ENCODE results near the gene LYZ.

LYZ gene

DNA sequence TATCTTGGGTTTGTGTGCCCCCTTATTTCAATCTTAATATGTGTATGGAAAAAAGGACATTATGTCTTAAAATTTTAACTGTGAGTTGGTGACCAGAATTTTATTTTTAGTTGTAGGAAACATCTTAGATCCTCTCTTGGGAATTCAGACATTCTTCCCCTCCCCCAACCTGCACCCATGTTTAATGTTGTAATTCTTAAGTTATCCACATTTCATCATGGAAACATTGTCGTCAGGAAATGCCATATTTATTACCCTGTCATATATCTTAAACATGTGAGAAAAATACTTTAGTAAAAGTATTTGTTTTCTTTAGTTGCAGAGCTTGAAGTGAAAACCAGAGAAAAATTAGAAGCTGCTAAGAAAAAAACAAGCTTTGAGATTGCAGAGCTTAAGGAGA lies 41.6 kb downstream of the LYZ start:
- DNase-seq: no peak

DNA sequence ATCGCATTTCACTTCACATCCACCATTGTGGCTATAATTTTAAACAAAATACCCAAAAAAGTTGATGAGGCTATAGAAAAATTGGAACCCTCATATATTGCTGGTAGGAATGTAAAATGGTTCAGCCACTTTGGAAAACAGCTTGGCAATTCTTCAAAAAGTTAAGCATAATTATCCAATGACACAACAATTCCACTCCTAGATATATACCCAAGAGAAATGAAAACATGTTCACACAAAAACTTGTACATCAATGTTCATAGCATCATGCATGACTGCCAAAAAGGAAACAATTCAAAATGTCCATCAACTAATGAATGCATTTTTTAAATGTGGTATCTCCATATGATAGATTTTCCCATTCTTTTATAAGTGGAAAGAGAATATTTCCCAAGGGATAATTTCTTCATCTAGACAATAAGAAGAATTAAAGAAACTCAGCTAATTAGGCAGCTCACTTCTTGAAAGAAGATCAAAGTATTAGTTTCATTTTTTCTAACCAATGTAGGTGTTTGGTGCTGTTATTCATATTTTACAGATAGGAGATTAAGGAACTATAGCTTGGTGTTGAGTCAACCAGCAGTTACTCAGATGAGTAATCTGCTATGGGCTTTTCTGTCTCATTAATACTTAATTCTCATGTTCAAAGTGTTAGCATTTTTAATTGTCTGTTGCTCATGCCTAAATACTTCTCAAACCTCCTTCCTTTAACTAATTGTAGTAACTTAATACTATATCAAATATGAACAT lies 44.2 kb downstream of the LYZ start:
- no peak for DNase-seq

DNA sequence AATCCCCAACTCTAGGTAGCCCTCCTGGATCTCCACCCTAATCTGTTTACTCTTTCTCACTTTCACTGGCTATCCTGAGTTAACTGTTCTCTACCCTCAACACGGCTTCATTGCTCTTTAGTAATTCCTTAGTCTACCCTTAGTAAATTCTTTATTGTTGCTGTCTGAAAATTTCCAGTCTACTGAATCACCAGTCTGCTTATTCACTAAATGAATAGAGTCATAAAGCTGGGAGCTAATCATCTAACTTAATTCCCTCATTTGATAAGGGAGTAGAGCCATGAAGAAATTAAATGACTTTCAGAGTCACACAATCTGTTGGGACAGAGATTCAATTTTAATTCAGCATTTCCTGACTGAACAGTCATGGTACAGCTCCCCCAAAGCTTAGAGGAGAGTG lies 47.9 kb downstream of the LYZ start:
- no peak for DNase-seq

DNA sequence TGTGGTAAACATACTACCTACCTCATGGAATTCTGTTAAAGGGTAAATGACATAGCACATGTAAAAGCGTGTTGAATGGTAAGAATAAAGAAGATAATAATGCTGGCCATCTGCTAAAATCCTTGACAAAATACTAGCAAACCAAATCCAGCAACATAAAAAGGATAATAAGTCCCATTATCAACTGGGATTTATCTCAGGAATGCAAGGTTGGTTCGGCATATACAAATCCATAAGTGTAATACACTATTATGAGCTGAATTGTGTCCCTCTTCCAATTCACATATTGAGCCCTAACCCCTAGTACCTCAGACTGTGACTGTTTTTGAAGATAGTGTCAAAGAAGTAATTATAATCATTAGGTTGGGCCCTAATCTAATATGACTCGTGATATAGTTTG lies 48.8 kb downstream of the LYZ start:
- no peak for DNase-seq

DNA sequence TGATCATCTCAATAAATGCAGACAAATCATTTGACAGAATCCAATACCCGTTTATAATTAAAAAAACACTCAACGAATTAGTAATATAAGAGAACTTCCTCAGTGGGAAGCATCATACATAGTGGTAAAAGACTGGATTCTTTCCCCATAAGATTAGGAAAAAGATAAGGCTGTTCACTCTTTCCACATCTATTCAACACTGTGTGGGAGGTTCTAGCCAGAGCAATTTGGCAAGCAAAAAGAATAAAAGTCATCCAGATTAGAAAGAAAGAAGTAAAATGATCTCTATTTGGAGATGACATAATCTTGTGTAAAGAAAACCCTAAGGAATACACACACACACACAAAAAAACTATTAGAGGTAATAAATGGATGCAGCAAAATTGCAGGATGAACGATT lies 49.8 kb downstream of the LYZ start:
- DNase-seq: no peak

DNA sequence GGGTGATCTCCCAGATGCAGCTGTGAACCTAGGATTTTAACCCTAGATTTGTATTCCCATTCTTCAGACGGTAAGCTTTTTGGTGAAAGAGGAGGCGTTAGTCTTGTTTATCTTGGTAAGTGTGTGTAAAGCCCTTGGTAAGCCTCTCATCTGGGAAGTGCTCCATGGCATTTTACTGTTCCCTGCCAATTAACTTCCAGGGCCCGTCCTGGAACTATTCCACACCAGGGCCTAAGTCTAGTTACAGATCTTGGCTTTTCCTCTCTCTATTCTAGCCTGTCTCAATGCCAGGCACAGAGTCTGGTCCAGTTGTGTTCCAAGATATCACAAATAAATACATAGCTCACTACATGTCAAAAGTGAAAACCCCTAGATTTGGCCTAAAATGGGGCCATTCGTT lies 53.8 kb downstream of the LYZ start:
- no peak for DNase-seq

Measured in CD4-positive, alpha-beta T cell treated with Interleukin-10 for 1 hour (primary cell).